D341Med (cell line): Measurements from ENCODE around the gene RAPGEF1.
A peak's percentile ranks its signal among the peaks of the same experiment; 100 is the strongest.
"Not testable (repeated sequence)": the region's sequence is repeated elsewhere in the genome, so short reads cannot be mapped to it uniquely, and the experiment has no call there.

ENCODE experiments used
- DNase-seq: peaks from one replicate; pipeline ENCODE4 v3.0.0; 2012; ENCODE audit warnings: low spot score

RAPGEF1 gene

DNA sequence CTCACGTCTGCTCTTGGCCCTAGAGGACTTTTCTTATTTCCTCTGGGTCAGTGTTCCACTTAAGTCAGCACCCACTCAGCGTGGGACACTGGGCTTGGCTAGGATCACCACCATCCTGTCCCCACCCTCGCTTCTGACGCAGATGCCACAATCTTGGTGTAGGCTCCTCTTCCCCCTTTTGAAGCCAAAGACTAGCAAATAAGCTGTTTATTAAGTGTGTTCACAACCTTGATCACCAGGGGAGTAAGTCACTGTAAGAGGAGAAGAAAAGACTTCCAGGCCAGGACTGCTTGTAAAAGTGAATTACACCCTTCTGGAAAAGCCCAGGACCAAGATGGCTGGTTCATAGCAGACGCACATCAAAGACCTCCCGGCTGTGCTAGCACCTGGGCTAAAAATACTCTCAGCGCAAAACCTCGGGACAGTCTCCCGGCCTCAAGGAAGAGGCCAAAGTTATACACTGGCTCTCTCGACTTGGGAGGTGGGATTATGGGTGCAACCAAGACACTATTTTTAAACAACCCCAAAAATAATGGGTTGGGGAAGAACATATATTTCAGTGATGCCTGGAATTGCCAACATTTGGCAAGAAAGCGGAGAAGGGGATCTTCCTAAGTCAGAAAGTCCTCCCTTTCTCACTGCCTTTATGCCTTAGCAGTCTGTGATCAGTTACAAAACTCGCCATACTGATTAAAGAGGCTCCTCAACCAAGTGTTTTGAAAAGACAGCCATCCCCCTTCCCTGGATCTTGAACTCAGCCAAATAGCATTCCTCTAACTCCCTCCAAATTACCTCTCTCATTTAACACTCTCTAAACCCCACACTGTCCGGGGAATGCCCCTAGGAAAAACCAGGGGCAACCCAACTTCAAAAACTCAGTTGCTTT, 69.4 kb downstream of the RAPGEF1 start:
- peak; percentile 10 for DNase-seq

DNA sequence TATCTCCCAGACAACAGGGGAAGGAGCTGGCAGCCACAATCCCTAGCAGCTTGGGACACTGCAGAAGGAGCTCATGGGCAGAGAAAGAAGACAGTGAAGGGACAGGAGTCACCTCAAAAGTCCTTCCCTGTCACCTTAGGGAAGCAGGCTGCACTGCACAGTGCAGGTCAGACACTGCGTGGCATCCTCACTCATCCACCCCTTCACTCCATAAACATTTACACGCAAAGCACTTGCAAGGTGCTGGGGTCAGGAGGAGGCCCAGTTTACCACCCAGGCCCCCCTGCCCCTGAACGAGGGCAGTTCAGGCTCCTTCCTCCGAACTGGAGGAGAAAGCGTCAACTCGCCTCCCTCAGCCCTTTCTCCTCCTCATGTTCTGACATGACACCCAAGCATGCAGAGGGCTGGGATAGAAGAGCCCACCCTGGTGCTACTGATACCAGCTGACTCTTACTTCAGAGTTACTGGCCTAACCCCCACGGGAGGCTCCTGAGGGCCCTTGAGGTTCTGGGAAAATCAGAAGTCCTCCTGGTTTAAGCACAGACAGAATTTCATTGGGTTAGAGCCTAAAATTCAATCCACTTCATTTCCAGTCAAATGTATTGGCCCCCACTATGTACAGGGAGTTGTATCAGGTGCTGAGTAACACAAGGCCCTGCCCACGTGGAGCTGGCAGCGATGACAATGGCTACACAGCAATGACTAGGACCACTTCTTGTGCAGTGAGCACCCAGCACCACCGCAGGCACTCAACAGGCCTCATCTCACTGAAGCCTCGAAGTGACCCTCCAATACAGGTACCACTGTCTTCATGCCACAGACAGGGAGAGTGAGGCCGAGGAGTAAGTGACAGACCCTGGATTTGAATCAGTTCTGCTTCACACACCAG, 70.4 kb downstream of the RAPGEF1 start:
- peak; percentile 32 for DNase-seq

DNA sequence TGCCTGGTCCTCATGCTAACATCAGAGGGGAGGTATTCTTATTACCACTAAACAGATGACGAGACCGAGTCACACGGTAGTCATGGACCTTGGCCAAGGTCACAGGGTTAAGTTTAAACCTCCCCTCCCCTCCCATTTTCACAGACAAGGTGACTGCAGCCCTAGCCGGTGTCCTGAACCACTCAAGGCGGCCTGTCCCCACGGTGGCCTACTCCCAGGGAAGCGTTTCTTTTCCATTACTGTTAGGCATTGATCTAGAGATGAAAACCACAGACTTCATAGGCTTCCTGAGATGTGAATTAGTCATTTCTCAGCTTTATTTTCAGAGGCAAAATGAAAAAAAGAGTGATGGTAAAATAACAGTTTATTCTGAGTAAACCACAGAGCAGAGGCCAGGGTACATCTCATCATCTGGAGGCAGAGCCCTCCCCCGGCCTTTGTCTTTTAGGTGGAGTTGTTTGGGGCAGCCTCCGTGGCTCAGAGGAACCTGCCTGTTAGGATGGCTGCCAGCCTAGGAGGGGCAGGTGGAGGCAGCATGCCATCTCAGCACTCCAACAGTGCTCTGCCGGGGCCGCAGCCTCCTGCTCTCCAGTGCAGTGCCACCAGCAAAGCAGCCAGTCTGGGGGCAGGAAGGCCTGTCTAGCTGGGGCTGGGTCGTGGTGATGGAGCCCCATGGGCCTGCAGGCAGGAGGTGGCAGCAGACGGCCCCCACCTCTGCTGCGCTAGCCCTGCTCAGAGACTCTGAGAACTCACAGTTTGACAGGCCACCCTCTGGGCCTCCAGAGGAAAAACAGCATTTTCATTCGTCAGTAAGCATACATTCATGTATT, 71.2 kb downstream of the RAPGEF1 start:
- peak; percentile 52 for DNase-seq

DNA sequence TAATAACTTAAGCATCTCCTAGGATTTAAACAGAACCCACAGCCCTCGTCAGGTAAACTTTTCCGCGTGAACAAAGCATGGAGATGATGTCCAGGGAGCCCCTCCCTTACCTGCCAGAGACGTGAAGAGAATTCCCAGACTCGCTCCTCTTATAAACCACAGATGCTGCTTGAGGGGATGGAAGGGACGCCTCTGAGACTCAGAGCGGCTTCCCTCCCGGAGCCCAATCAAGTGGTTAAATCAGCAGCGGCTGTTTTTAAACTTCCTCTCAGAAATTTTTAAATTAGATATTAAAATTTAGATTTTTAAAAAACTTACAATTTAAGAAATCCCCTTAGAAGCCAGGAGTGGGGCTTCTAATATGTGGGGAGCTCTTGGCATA, 71.8 kb downstream of the RAPGEF1 start:
- no peak for DNase-seq

DNA sequence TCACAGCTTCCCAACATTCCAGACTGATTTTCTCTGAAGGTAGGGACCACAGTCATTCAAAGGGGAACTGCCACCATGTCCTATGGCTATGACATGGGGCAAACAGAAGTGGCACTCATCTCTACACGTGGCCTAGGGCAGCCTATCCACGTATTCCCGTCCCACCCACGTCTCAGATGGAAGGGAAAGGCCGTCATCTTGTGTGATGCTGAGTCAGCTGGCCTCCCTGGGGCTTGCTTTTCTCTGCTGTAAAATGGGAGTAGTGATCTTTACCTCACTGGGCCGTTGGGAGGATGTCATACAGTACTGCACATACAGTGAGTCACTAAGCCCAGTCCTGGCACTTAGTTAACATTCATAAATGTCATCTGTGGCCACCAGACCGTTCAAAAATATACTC, 72.3 kb downstream of the RAPGEF1 start:
- DNase-seq = no peak

DNA sequence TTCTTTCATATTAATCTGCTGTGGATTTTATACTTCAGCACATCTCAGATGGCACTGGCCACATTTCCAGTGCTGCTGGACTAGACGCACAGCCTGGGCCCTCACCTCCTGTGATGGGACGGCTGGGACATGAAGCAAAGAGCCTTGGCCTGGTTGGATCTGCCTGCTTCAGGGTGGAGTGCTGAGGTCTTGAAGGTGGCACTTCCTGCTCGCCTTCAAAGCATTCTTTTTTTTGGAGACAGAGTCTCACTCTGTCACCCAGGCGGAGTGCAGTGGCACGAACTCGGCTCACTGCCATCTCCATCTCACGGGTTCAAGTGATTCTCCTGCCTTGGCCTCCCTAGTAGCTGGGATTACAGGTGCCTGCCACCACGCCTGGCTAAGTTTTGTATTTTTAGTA, 73.1 kb downstream of the RAPGEF1 start:
- DNase-seq = peak; percentile 6

DNA sequence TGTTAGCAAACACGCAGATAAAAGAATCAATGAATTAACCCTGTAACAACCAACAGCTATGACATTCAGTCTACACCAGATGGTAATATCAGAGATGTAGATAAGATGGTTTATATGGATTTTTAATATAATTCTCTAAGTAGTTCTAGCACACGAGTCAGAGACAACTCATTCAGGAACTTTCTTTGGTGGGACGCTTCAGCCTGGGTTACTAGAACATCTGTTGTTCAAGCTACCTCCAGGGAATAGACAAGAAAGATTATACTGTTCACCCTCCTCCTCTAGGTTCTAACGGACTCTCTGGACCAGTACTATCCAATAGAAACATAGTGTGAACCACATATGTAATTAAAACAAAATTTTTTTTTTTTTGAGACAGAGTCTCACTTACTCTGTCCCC, 73.8 kb downstream of the RAPGEF1 start:
- DNase-seq = no peak

DNA sequence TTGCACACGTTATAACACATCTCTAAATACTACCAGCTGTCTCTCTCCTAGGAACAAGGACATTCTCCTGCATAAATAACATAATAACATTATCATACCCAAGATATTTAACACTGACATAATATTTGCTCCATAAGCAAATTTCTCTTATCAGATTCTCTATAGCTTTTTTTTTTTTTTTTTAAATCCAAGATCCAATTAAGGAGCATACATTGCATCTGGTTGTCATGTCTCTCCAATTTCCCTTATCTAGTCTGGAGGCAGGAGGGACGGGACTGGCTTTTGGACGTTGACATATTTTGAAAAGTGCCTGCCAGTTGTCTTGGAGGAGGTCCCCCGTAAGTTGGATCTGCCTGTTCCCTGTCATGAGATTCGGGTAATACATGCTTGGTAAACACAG, 76.6 kb downstream of the RAPGEF1 start:
- DNase-seq = no peak

DNA sequence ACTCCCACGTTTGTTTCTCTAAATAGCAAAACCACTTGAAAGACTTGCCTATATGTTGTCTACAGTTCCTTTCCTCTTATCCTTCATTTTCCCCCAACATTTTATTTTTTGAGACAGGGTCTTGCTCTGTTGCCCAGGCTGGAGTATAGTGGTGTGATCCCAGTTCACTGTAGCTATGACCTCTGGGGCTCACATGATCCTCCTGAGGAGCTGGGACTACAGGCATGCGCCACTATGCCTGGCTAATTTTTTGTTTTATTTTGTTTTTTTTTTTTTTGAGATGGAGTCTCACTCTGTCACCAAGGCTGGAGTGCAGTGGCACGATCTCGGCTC, 77.6 kb downstream of the RAPGEF1 start:
- not testable (repeated sequence) for DNase-seq

DNA sequence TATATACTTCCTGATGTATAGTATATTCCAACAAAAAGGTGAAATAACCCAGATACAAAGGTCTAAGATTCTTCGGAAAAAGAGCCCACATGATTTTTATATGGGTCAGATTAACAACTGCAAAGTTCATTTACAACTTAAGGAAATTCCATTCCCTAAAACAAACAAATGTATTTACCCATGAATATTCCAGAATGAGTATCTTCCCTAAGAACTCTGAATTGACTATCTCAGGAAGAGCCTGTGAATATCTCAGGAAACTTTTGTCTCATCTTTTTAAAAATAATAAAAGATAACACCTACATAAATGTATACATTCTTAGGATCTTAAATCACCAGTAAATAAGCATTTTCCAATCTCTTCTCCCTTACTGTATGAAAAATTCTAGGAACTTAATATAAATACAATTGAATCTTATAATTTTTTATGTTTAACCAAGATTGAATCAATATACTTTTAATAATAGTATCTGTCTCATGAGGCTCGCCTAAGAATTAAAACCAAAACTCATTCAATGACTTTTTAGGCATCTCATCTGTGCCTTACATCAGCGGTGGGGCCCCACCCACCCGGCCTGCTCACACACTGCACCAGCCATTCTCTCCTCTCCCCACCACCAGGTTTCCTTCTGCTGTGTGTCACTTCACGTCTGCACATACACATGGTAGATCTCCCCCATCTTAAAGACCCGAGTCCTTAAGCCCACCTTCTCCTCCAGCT, 78.1 kb downstream of the RAPGEF1 start:
- DNase-seq = no peak

DNA sequence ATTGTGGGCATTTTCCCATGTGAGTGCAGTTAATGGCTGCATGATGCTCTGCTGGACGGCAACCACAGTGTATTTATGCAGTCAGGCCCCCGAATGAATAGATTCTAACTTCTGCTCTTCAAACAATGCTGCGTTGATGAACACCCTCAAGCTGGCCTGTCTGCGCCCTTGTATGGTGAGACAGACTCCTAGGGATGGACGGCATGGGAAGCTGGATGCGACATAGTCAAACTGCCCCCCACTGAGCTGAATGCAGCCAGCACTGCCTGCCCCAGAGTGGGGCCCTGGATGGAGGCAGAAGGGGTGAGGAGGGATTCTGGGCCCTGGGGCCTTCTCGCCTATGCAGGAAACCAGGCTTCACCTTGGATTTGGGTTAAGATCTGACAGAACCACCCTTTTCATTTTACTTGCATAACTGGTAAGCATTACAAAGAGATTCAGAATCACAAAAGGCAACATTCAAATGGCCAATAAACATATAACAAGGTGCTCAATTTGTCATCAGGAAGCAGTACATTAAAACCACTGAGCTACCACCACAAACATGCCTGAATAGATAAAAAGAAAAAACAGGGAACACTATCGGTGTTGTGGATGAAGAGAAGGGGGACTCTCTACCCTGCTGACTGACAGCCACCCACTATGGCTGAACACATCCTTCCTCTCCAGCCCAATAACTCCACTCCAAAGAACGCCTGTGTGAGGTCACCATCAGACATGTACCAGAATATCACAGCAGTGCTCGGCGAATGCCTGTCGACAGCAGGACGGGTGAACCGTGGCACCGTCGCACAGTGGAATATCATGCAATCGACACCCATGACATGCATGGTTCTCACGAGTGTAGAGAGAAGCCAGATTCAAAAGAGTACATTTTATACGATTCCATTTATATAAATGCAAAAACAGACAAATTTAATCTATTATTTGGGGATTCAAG, 79.1 kb downstream of the RAPGEF1 start:
- no peak for DNase-seq

DNA sequence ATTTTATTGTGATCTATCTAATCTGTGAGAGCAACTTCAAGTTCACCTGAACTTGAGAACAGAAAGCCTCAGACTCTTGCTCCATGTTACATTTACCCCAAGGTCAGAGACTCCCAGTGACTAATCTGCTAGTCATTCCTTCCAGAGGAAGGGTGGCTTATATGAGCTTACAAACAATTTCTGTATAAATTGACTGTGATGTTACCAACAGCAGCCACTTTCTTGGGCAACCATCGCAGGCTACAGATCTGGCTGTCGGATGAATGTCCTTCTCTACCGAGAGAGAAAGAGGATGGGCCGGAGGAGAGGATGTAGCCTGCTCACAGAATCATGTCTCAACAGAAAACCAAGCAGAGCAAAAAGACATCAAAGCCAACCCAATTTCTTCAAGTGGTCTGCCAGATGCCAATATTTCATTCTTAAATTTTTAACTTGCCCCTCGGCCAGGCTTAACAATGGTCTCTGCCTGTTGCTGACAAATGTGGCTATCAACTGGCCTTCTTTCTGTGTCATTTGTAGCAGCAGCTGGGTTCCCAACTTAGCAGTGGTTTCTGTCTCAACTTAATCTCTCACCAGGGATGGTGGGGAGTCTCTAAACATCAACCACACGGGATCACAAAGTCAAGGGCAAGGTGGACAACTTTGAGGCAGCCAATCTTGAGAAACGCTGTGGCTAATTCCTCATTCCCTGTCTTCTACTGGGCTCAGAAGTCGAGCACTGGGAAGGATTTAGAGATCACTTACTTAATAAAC, 81.3 kb downstream of the RAPGEF1 start:
- DNase-seq = no peak

DNA sequence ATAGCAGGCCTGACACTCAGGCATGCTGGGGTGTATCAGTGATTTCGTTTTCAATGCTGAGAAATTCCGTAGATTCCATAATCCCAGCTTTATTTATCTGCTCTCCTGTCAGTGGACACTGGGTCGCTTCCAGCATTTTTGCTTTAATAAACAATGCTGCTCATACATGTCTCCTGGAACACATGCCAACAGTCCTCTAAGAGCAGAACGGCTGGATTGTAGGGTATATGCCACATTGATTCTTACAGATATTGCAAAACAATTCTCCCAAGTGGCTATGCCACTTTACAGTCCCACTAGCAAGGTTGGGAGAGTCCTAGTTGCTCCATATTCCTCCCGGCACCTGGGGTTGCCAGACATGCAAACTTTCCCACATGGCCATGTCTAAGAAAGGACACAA, 81.9 kb downstream of the RAPGEF1 start:
- DNase-seq = no peak

DNA sequence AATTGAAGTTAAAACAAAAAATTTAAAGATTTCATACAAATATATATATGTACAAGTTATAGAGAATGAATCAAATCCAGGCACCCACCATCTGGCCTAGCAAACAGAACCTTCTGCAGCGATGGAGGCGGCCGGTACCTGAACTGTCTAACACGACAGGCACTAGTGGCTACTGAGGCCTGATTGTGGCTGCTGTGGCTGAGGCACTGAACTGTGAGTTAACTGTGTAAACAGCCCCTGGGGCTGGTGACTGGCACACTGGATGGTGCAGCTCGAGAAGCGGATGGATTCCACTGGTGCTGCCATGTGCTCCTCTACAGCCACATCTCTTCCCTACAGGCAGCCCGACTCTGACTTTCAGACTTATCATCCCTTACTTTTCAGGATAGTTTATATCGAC, 82.4 kb downstream of the RAPGEF1 start:
- no peak for DNase-seq

DNA sequence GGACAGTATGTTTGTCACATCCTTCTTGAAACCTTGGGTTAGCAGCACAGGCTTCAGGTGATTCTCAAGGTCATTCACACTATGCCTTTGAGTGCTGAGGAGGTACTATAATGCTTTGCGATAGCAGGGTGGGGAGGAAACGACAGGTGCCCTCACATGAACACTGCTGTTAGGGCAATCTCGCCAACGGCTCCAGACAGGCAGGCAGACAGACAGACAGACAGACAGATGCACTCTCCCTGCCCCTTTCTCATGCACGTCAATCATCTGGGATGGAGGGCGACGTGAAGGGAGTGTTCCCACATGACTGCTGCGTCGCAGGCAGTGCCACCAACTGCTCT, 82.9 kb downstream of the RAPGEF1 start:
- DNase-seq = no peak

DNA sequence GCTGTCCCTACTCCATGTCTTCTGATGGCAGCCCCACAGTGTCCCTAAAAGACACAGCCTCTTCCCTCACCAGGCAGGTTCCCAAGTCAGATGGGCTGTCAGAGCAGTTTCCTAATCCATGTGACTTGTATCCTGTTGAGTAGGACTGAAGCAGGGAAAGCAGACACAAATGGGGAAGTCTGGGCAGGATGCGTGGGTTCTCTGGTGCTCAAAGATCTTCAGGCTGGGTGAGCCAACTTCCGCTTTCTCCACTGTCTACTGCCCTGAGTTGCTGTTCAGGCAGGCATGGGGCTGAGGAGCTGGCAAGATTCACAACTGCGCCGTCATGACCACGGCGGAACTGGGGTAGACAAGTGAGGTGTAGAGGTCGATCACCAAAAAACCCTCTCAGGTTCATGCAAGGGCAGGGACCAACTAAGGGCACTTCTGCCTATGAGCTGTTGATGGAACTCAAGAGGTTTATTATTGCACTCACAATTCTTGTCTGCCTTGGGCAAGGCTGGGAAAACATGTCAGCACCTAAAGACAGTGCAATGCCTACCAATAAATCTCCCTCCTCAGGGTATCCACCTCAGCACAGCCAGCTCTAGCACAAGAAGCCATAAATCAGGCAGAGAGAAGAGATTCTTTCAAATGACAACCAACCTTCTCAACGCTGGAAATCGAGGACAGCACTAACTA, 83.4 kb downstream of the RAPGEF1 start:
- DNase-seq = no peak

DNA sequence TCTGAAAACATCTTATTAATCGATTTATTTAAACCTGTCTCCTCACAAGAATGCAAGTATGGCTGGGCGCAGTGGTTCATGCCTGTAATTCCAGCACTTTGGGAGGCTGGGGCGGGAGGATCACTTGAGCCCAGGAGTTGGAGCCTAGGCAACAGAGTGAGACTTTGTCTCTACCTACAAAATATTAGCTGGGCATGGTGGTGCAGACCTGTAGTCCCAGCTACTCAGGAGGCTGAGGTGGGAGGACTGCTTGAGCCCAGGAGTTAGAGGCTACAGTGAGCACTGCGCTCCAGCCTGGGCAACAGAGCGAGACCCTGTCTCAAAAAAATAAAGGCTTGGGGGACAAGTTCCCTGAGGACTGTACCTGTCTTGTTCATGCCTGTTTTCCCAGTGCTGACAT, 85.5 kb downstream of the RAPGEF1 start:
- DNase-seq = not testable (repeated sequence)

DNA sequence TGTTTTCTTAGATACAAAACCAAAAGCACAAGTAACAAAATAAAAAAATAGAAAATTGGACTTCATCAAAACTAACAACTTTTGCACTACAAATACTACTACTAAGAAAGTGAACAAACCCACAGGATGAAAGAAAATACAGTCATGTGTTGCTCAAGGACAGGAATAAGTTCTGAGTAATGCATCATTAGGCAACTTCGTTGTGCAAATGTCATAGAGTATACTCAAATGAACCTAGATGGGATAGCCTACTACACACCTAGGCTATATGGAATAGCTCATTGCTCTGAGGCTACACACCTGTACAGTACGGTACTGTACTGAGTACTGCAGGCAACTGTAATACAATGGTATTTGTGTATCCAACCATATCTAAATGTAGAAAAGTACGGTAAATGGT, 88.3 kb downstream of the RAPGEF1 start:
- DNase-seq = no peak

DNA sequence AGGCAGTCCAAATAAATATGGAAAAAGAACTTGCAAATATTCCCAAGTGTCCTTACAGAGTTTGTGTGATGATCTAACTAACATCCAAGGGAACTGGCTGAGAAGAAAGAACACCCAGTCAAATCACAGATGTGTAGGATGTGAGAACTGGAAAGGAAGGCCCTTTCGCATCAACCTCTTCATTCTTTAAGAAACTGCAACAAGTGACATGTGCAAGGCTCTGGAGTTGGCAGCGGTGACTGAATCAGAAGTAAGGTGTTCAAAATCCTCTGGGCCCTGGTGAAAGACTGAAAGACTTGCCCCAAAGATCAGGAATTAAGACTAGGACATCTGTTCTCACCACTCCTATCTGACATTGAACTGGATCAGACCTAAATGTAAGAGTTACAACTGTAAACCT, 88.7 kb downstream of the RAPGEF1 start:
- DNase-seq = no peak
